ENCODE data around the gene HEPACAM2. TPM values are rescaled to one million over a fixed set of nuclear protein-coding genes. Genes with fewer than 3 reads are reported as not detected.

Gene HEPACAM2
- total and polyA plus RNA-seq, 2 of the 8 experiments (the other 6 are each of a cell fraction or from before 2014, with no cell fraction given), result not detected

- TF ChIP-seq CHD7 (IDR thresholded peaks at IDR 0.05; ENCODE audit: insufficient replicate concordance, low read length) (no peak), BACH1 (IDR thresholded peaks at IDR 0.05; ENCODE audit: low read length) (no peak), GTF2F1 (IDR thresholded peaks at IDR 0.05; ENCODE audit: borderline replicate concordance, low read depth, low read length) (no peak), EZH2 (IDR thresholded peaks at IDR 0.05; ENCODE audit: low read depth, low read length, severe bottlenecking) (no peak), SIX5 (IDR thresholded peaks at IDR 0.05; ENCODE audit: low read depth, low read length) (no peak), TBP (IDR thresholded peaks at IDR 0.05; ENCODE audit: low read depth, low read length) (no peak), POU5F1 (IDR thresholded peaks at IDR 0.05; ENCODE audit: low read depth, low read length) (no peak), RXRA (IDR thresholded peaks at IDR 0.05; ENCODE audit: insufficient read depth, low read depth, low read length) (no peak), CTBP2 (IDR thresholded peaks at IDR 0.05; ENCODE audit: borderline replicate concordance, insufficient read depth, insufficient read length, low read length) (no peak), ZNF274 (IDR thresholded peaks at IDR 0.05; ENCODE audit: borderline replicate concordance, extremely low read depth, low read length) (no peak), BRCA1 (IDR thresholded peaks at IDR 0.05; ENCODE audit: low read depth, low read length) (no peak)
Measured at GRCh38 chr7:93226310-93226709, at the start of gene HEPACAM2 (continued).
